Breast epithelium (tissue), 3 donors: ENCODE data around the gene IQCH.

ENCODE experiments used
- POLR2A ChIP-seq: fragments of 450-650 bp; IDR thresholded peaks from one replicate; pipeline ENCODE4 v1.6.1; 2016; ENCODE audit warnings: antibody characterized with exemption, mild to moderate bottlenecking, moderate library complexity
- POLR2AphosphoS5 ChIP-seq, 3 donors: sonication (generic); formaldehyde crosslinking; IDR thresholded peaks; one replicate each; pipeline ENCODE4 v1.6.1; 2017; ENCODE audit warnings: antibody characterized with exemption in 3 of 3
- TF ChIP-seq, protein P1 (sequence below), 3 donors: fragments of 450-650 bp; IDR thresholded peaks; one replicate each; pipeline ENCODE4 v1.5.1; 2016 to 2017; ENCODE audit warnings: antibody characterized with exemption in 3 of 3, mild to moderate bottlenecking in 3 of 3, moderate library complexity in 3 of 3

DNA sequence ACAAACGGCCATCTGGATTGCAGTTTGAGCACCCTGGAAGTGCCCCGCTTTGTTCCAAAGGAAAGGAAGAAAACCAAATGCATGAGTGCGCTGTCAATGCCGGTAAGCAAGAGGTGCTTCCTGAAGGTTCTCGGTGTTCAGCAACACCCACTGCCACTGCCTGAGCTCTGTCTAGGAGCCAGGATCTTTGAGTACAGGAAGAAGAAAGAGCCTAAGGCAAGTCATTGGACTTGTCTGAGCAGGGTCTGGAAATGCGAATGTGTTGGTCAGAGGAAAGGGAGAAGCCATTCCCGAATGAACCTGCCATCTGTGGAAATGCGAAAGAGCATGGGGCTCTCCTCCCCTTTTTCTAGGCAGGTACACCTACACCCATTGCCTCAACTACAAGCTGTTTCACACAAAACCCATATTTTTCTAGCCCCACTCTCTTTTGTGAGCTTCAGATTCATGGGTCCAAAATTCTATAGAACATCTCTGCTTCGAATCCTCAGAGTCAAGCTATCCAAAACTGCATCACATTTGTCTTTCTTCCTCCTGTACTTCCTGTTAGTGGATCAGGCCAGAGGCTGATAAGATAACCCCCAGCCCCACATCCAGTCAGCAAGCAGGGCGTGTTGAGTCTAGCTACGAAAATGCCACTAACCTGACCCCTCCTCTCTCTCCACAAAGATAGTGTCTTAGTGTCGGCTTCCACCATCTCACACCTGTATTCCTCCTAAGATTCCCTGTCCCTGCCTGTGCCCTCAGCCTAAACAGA, 210.8 kb downstream of the IQCH start:
- TF ChIP-seq, protein P1, sequence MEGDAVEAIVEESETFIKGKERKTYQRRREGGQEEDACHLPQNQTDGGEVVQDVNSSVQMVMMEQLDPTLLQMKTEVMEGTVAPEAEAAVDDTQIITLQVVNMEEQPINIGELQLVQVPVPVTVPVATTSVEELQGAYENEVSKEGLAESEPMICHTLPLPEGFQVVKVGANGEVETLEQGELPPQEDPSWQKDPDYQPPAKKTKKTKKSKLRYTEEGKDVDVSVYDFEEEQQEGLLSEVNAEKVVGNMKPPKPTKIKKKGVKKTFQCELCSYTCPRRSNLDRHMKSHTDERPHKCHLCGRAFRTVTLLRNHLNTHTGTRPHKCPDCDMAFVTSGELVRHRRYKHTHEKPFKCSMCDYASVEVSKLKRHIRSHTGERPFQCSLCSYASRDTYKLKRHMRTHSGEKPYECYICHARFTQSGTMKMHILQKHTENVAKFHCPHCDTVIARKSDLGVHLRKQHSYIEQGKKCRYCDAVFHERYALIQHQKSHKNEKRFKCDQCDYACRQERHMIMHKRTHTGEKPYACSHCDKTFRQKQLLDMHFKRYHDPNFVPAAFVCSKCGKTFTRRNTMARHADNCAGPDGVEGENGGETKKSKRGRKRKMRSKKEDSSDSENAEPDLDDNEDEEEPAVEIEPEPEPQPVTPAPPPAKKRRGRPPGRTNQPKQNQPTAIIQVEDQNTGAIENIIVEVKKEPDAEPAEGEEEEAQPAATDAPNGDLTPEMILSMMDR (IDR thresholded peaks at IDR 0.05): no peak
- TF ChIP-seq POLR2AphosphoS5 (IDR thresholded peaks at IDR 0.05) (no peak), POLR2A (no peak)
